Activated B cell treated with CpG ODN at 0.5 μM for 24 hours (primary cell): ENCODE results near the gene INCENP. TPM values are rescaled to one million over a fixed set of nuclear protein-coding genes. Genes with fewer than 3 reads are reported as not detected.

Experiments
- ATAC-seq: fragments of 200-7000 bp; cut with Tn5 transposase; one replicate; pipeline ENCODE4 v1.10.0; 2021; ENCODE audit warnings: low read depth, mild to moderate bottlenecking, moderate library complexity
- CTCF ChIA-PET: fragments of 350-600 bp; sonication (Branson Sonifier 250); formaldehyde crosslinking; loops from one replicate; lab custom pipeline; 2021; ENCODE audit warnings: antibody characterized with exemption; lab: Charles Lee
- POLR2A ChIA-PET: fragments of 350-600 bp; sonication (Branson Sonifier 250); formaldehyde crosslinking; loops from one replicate; lab custom pipeline; 2021; ENCODE audit warnings: antibody characterized with exemption; lab: Charles Lee
- DNase-seq: peaks from one replicate; pipeline ENCODE4 v3.0.0; 2022
- H3K27ac Mint-ChIP-seq: one replicate; pipeline ENCODE4 v1.8.0; 2020; ENCODE audit warnings: mixed read lengths
- H3K27me3 Mint-ChIP-seq: one replicate; pipeline ENCODE4 v1.8.0; 2021; ENCODE audit warnings: mixed read lengths
- H3K36me3 Mint-ChIP-seq: one replicate; pipeline ENCODE4 v1.8.0; 2021; ENCODE audit warnings: low read depth, mixed read lengths
- H3K4me1 Mint-ChIP-seq: one replicate; pipeline ENCODE4 v1.8.0; 2021; ENCODE audit warnings: mixed read lengths
- H3K4me3 Mint-ChIP-seq: one replicate; pipeline ENCODE4 v1.8.0; 2020; ENCODE audit warnings: mild to moderate bottlenecking, mixed read lengths
- H3K9me3 Mint-ChIP-seq: one replicate; pipeline ENCODE4 v1.8.0; 2020; ENCODE audit warnings: mixed read lengths
- CTCF ChIP-seq: fragments of 200-600 bp; IDR thresholded peaks from one replicate; pipeline ENCODE4 v1.8.0; 2022; ENCODE audit warnings: antibody characterized with exemption, mild to moderate bottlenecking
- intact Hi-C: fragments of 100-400 bp; cut with micrococcal nuclease; formaldehyde crosslinking; loops from one replicate; pipeline ENCODE4 v1.15.1; 2024
- total RNA-seq: library from RNA; stranded (reverse); gene quantifications from 2 replicates; pipeline ENCODE4 v1.2.3, GENCODE V29; 2022

The INCENP gene
- total RNA-seq, 1 donor from 2014 or later = 34.8 TPM

GRCh38 chr11:62140304-62141110 is 16.7 kb downstream of the INCENP start:
- ChIA-PET CTCF (no interaction called here), POLR2A (no interaction called here)
- peaks cover 2% of the 10 kb centered on the region for H3K4me1 Mint-ChIP-seq
- DNase-seq (no peak), ATAC-seq (no peak)
- TF ChIP-seq CTCF = no peak
- intact Hi-C loops = no loop called here
- H3K36me3 Mint-ChIP-seq = peaks cover 63% of the 10 kb centered on the region
- H3K4me3 Mint-ChIP-seq = no peak overlapping the region
- H3K27me3 Mint-ChIP-seq = no peaks in the 10 kb centered on the region
- no peak overlapping the region for H3K27ac Mint-ChIP-seq
- H3K9me3 Mint-ChIP-seq = no peaks in the 10 kb centered on the region

GRCh38 chr11:62141111-62142042 is 17.6 kb downstream of the INCENP start:
- Mint-ChIP-seq H3K27me3 (no peaks in the 10 kb centered on the region), H3K9me3 (no peaks in the 10 kb centered on the region), H3K36me3 (peaks cover 67% of the 10 kb centered on the region), H3K4me3 (no peak overlapping the region), H3K27ac (no peak overlapping the region), H3K4me1 (peaks cover 2% of the 10 kb centered on the region)
- ATAC-seq (no peak), DNase-seq (no peak)
- ChIA-PET POLR2A (no interaction called here), CTCF (interaction anchor here (1.0 kb wide), 1 partner anchor 30 kb away, joined by 3 read pairs; no protein-coding TSS in a partner anchor)
- intact Hi-C loops = no loop called here
- no peak for TF ChIP-seq CTCF

- H3K4me3 Mint-ChIP-seq = no peak overlapping the region
- ChIA-PET CTCF (interaction anchor here (1.0 kb wide), 1 partner anchor 30 kb away, joined by 3 read pairs; no protein-coding TSS in a partner anchor), POLR2A (no interaction called here)
- no peak for DNase-seq
- peaks cover 68% of the 10 kb centered on the region for H3K36me3 Mint-ChIP-seq
- no peak overlapping the region for H3K27ac Mint-ChIP-seq
- intact Hi-C loops = no loop called here
- ATAC-seq = no peak
- no peaks in the 10 kb centered on the region for H3K27me3 Mint-ChIP-seq
- no peaks in the 10 kb centered on the region for H3K4me1 Mint-ChIP-seq
- TF ChIP-seq CTCF = no peak
- H3K9me3 Mint-ChIP-seq = no peaks in the 10 kb centered on the region
Observed at GRCh38 chr11:62142043-62142375, 18.2 kb downstream of the INCENP start.

GRCh38 chr11:62142921-62143320 is 19.1 kb downstream of the INCENP start:
- Mint-ChIP-seq H3K36me3 (peaks cover 77% of the 10 kb centered on the region), H3K27ac (no peak overlapping the region), H3K27me3 (no peaks in the 10 kb centered on the region), H3K4me1 (no peaks in the 10 kb centered on the region), H3K9me3 (no peaks in the 10 kb centered on the region), H3K4me3 (no peak overlapping the region)
- ChIA-PET POLR2A (no interaction called here), CTCF (no interaction called here)
- DNase-seq (no peak), ATAC-seq (no peak)
- intact Hi-C loops = no loop called here
- no peak for TF ChIP-seq CTCF

- no peak for DNase-seq
- CTCF ChIA-PET = no interaction called here
- intact Hi-C loops = no loop called here
- ATAC-seq = no peak
- H3K36me3 Mint-ChIP-seq = peaks cover 76% of the 10 kb centered on the region
- H3K27me3 Mint-ChIP-seq = no peaks in the 10 kb centered on the region
- no peaks in the 10 kb centered on the region for H3K9me3 Mint-ChIP-seq
- TF ChIP-seq CTCF = no peak
- no peaks in the 10 kb centered on the region for H3K4me1 Mint-ChIP-seq
- no peak overlapping the region for H3K4me3 Mint-ChIP-seq
- POLR2A ChIA-PET = no interaction called here
- no peak overlapping the region for H3K27ac Mint-ChIP-seq
Observed at GRCh38 chr11:62143727-62144126, 19.9 kb downstream of the INCENP start.
